GM19372 (cell line): Measurements from ENCODE around the gene IRF2BP1.

Experiments
- ATAC-seq: cut with Tn5 transposase; IDR thresholded peaks from one replicate; pipeline ENCODE4 v1.9.1; 2021; ENCODE audit warnings: mild to moderate bottlenecking, low read depth, moderate library complexity; ENCODE audit not compliant: unreplicated experiment

IRF2BP1 gene

GRCh38 chr19:45863335-45863839 lies 22.6 kb downstream of the IRF2BP1 start:
- ATAC-seq = no peak

DNA sequence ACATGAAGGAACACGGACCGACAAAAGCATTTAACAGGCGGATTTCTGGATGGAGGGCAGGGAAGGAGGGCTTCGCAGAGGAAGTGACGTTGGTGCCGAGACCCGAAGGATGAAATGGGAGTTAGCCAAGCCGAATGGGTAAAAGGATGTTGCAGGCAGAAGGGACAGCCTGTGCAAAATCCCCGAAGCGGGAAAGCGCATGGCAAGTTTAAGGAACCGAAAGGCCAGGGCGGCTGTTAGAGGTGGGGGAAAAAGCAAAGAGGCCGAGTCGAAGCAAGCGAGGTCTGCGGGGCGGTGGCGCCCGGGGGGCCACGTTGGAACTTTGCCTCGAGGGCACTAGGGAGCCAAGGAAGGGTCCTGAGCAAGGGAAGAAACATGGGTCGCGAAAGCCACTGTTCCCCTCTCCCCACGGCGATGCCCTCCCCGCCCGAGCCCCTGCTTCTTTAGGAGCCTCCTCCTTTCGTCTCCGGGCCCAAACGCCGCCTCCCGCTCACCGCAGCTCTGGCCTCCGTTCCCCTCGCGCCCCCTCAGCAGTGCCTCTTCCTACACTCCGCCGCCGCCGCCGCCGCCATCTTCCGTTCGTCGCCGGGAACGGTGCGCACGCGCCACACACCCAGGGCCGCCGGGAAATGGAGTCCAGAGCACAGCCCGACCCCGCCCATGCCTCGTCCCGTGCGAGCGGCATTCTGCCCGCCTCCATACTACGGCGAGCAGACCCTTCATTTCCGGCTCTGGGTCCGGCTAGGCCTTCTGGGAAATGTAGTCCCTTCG lies 23.2 kb downstream of the IRF2BP1 start, which contains the start of gene SYMPK:
TSS of gene SYMPK (minus strand) at position 584 of the 771 bp plus-strand sequence. CDS start 8,652 bp downstream, outside the sequence.
- peak; percentile 90 for ATAC-seq

GRCh38 chr19:45862271-45862563 lies 23.7 kb downstream of the IRF2BP1 start:
- no peak for ATAC-seq

GRCh38 chr19:45860359-45861259 lies 25.3 kb downstream of the IRF2BP1 start:
- no peak for ATAC-seq

- ATAC-seq = no peak
Measured at GRCh38 chr19:45854167-45854778, 31.7 kb downstream of the IRF2BP1 start.

- no peak for ATAC-seq
Measured at GRCh38 chr19:45852983-45853382, 33.0 kb downstream of the IRF2BP1 start.

GRCh38 chr19:45852145-45852750 lies 33.7 kb downstream of the IRF2BP1 start:
- ATAC-seq = no peak

DNA sequence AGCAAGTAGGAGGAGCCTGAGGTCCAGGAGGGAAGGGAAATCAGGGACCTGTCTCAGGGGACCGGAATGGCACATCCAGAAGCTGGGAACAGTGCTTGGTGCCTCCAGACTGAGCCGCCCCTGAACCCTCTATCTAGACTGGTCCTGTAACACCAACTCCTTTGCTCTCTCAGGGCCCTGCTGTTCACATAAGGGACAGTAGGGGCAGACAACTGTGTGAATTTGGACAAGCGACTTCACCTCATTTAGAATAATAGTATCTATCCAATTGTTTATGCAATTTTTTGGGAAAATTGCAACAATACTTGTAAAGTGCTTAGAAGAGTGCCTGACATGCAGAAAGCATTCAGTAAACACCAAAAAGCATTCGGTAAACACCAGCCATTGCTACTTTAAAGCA lies 37.0 kb downstream of the IRF2BP1 start:
- no peak for ATAC-seq

DNA sequence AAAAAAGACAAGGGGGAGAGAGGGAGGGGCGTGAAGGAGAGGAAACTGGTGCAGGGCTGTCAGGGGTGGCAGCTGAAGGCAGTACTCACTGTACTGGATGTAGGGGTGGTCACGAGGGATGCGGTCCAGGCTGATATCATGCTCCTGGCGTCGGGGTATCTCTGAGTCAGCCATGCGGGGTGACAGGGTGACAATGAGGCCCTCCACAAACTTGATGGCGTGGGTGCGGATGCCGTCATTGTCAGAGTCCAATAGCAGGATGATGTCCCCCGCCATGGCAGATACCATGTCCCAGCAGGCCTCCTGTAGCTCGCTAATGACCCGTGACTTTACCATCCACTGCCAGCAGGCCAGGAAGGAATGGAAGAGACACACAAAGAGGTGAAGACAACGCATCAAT lies 38.3 kb downstream of the IRF2BP1 start:
- ATAC-seq = no peak

DNA sequence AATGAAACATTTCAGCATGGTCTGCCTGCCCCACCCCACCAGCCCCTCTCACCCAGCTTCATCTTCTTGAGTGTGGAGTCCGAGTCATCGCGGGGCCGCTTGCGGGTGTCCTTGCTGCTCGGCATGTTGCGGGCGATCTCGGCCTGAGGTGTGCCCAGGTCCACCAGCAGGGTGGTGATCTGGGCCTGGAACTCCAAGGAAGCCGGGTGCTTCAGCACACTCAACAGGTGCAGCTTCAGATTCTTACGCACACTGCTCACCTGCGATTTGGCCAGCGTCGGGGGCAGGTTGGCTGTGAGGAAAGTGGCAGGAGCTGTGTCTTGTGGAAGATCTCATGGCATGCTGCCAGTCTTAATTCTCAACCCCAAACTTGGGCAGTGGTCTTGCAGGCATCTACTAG lies 43.7 kb downstream of the IRF2BP1 start:
- no peak for ATAC-seq

GRCh38 chr19:45834970-45835369 lies 51.0 kb downstream of the IRF2BP1 start:
- ATAC-seq = no peak
